ENCODE data around the gene RITA1. TPM values are rescaled to one million over a fixed set of nuclear protein-coding genes. Genes with fewer than 3 reads are reported as not detected.

The RITA1 gene
- total and polyA plus RNA-seq, 10 of the 15 experiments (the other 5 are each of a cell fraction or from before 2014, with no cell fraction given) = 2.3 to 39.9 (median 24.8) TPM

DNA sequence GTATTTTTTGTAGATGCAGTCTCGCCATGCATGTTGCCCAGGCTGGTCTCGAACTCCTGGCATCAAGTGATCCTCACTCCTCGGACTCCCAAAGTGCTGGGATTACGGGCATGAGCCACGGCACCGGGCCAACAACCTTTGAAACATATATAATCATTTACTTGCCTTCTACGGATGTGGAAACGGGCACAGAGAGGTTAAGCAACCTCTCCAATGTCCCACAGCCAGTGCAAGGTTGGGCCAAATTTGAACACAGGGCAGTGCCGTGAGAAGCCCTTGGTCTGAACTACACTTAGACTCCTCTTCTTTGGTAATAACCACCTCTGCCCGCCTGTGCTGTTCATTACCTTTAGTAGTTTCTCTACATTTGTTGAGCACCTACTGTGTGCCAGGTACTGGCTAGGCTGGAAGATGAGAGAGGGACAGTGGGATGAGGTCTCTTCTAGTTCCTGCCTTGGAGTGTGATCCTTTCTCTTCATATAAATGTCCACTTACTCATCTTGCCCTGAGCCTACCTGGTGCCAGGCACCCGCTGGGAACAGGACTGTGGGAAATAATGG lies 2.4 kb upstream of the RITA1 start:
- BruUV-seq (replicated peaks) = no TSS peak
- peaks cover 21 to 22% of the 10 kb centered on the region in 2 experiments for H3K36me3 ChIP-seq (ENCODE audit: control insufficient read depth in 2 of 2, insufficient read depth in 2 of 2, low read length in 1 of 2)
- ChIA-PET POLR2A (interaction anchor here (0.6 to 1.0 kb wide), 2 partner anchors 9 to 20 kb away, joined by 3 read pairs; no protein-coding TSS in a partner anchor), RAD21 (ENCODE audit: unreplicated experiment) (interaction anchor here (1.0 to 2.2 kb wide), 2 partner anchors 47 to 135 kb away, joined by 4 to 8 read pairs; no protein-coding TSS in a partner anchor), SMC1A (ENCODE audit: uncharacterized antibody, unreplicated experiment) (interaction anchor here (0.6 to 2.7 kb wide), 4 partner anchors 10 to 1422 kb away, joined by 3 to 9 read pairs (median 4); no protein-coding TSS in a partner anchor), CTCF (interaction anchor here (0.9 to 3.6 kb wide), 5 partner anchors 10 to 141 kb away, joined by 3 to 29 read pairs (median 5); no protein-coding TSS in a partner anchor)
- DNase-seq (ENCODE audit: low read depth, low spot score) (no peak), ATAC-seq (no peak), FAIRE-seq (no peak)
- H4K20me1 ChIP-seq (ENCODE audit: control insufficient read depth, insufficient read depth) = no peaks in the 10 kb centered on the region; the same call in 1 of the 2 replicates
- H2AFZ ChIP-seq (ENCODE audit: control insufficient read depth, low read depth, low read length) = no peak overlapping the region
- H3K9ac ChIP-seq (ENCODE audit: control insufficient read depth, insufficient read depth, low read length) = no peak overlapping the region
- H3K4me2 ChIP-seq (ENCODE audit: control insufficient read depth, insufficient read depth) = peak overlapping the region; percentile 93
- H3K4me1 ChIP-seq (ENCODE audit: control insufficient read depth, insufficient read depth, low read length) = peaks cover 9% of the 10 kb centered on the region
- H3K9me3 ChIP-seq (replicated peaks; ENCODE audit: control insufficient read depth, insufficient read depth, low read length) = no peaks in the 10 kb centered on the region
- WGBS (ENCODE audit: insufficient coverage, insufficient replicate concordance, low lambda C conversion rate, missing lambda C conversion rate) = 91% methylated on average over 11 of the region's 11 CpGs
- no peaks in the 10 kb centered on the region for H3K27me3 ChIP-seq (replicated peaks in 1 of 2; ENCODE audit: control insufficient read depth in 2 of 2, insufficient read depth in 2 of 2, low read length in 1 of 2)
- no peak overlapping the region for H3K27ac ChIP-seq (ENCODE audit: control insufficient read depth, insufficient read depth)
- in situ Hi-C loops (cut with MboI) = no loop called here
- peaks cover 50% of the 10 kb centered on the region for H3K79me2 ChIP-seq (ENCODE audit: control insufficient read depth, insufficient read depth, low read length)
- intact Hi-C loops (cut with micrococcal nuclease; ENCODE audit: unreplicated experiment) = no loop called here
- 0 out of 2 replicates have a peak, but pooled peaks have one; percentile 25 for TF ChIP-seq DPF2 (IDR thresholded peaks at IDR 0.05)
- TF ChIP-seq CEBPB (IDR thresholded peaks at IDR 0.05; ENCODE audit: borderline replicate concordance in 1 of 2, low read depth in 2 of 2, low read length in 2 of 2) = no peak
- H3K4me3 ChIP-seq = 0 out of 2 replicates have a peak overlapping the region, but pooled peaks have one; percentile 86

DNA sequence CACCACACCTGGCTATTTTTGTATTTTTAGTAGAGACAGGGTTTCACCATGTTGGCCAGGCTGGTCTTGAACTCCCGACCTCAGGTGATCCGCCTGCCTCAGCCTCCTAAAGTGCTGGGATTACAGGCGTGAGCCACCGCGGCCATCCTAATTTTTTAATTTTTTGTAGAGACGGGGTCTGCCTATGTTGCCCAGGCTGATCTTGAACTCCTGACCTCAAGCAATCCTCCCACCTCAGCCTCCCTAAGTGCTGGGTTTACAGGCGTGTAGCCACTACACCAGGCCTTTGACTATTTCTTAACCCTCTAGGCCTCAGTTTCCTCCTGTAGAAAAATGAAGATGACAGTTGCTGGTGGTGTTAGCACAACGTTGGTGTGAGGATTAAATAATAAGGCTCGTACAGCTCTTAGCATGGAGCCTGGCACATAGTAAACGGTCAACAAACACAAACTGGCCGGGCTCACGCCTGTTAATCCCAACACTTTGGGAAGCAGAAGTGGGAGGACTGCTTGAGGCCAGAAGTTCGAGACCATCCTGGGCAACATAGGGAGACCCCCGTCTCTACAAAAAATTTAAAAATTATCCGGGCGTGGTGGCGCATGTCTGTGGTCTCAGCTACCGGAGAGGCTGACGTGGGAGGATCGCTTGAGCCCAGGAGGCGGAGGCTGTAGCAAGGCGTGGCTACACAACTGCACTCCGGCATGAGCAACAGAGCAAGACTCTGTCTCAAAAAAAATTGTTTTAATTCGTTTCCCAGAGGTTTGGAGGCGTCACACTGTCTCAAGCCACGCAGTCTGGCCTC lies 1.2 kb upstream of the RITA1 start:
- ChIA-PET POLR2A (interaction anchor here (1.3 to 1.8 kb wide), 2 partner anchors 33 to 37 kb away, joined by 4 to 8 read pairs; partner anchors contain the start of gene TPCN1), CTCF (interaction anchor here (0.7 to 3.9 kb wide), 10 partner anchors 11 to 196 kb away, joined by 3 to 29 read pairs (median 4); no protein-coding TSS in a partner anchor), RAD21 (ENCODE audit: unreplicated experiment) (interaction anchor here (1.2 to 2.2 kb wide), 5 partner anchors 25 to 262 kb away, joined by 3 to 8 read pairs (median 3); no protein-coding TSS in a partner anchor), SMC1A (ENCODE audit: uncharacterized antibody, unreplicated experiment) (interaction anchor here (0.8 to 4.4 kb wide), 5 partner anchors 11 to 83 kb away, joined by 3 to 24 read pairs (median 5); no protein-coding TSS in a partner anchor)
- ATAC-seq (peak; percentile 66), DNase-seq (ENCODE audit: low read depth, low spot score) (no peak), FAIRE-seq (no peak)
- H3K4me1 ChIP-seq (ENCODE audit: control insufficient read depth, insufficient read depth, low read length) = peaks cover 9% of the 10 kb centered on the region
- in situ Hi-C loops (cut with MboI) (no loop called here), intact Hi-C loops (cut with micrococcal nuclease; ENCODE audit: unreplicated experiment) (no loop called here)
- H3K27ac ChIP-seq (ENCODE audit: control insufficient read depth, insufficient read depth) = peak overlapping the region; percentile 94
- H3K27me3 ChIP-seq (replicated peaks in 1 of 2; ENCODE audit: control insufficient read depth in 2 of 2, insufficient read depth in 2 of 2, low read length in 1 of 2) = no peaks in the 10 kb centered on the region
- peak overlapping the region; percentile 93 for H3K4me2 ChIP-seq (ENCODE audit: control insufficient read depth, insufficient read depth)
- H3K36me3 ChIP-seq (ENCODE audit: control insufficient read depth in 2 of 2, insufficient read depth in 2 of 2, low read length in 1 of 2) = peaks cover 13 to 19% of the 10 kb centered on the region in 2 experiments
- no peaks in the 10 kb centered on the region for H3K9me3 ChIP-seq (replicated peaks; ENCODE audit: control insufficient read depth, insufficient read depth, low read length)
- peaks cover 50% of the 10 kb centered on the region for H3K79me2 ChIP-seq (ENCODE audit: control insufficient read depth, insufficient read depth, low read length)
- BruUV-seq (replicated peaks) = no TSS peak
- peak overlapping the region; percentile 97 for H3K9ac ChIP-seq (ENCODE audit: control insufficient read depth, insufficient read depth, low read length)
- H2AFZ ChIP-seq (ENCODE audit: control insufficient read depth, low read depth, low read length) = peak overlapping the region; percentile 71
- H4K20me1 ChIP-seq (ENCODE audit: control insufficient read depth, insufficient read depth) = no peaks in the 10 kb centered on the region; the same call in 1 of the 2 replicates
- WGBS (ENCODE audit: insufficient coverage, insufficient replicate concordance, low lambda C conversion rate, missing lambda C conversion rate) = 17% methylated on average over 25 of the region's 26 CpGs
- peak overlapping the region; percentile 86 for H3K4me3 ChIP-seq
- TF ChIP-seq POU2F2 (IDR thresholded peaks at IDR 0.05; ENCODE audit: borderline replicate concordance, low read depth, low read length) (no peak), JUND (IDR thresholded peaks at IDR 0.05; ENCODE audit: low read depth, low read length) (no peak), KLF5 (IDR thresholded peaks at IDR 0.05; ENCODE audit: partially characterized antibody) (no peak), SMC3 (IDR thresholded peaks at IDR 0.05; ENCODE audit: borderline replicate concordance, low read length) (no peak), STAT1 (conservative IDR thresholded peaks at IDR 0.05) (no peak), RUNX3 (IDR thresholded peaks at IDR 0.05; ENCODE audit: low read length) (peak; percentile 41; the same call in 1 of the 2 replicates), SMAD1 (IDR thresholded peaks at IDR 0.05; ENCODE audit: low read depth, partially characterized antibody) (no peak), CREB1 (IDR thresholded peaks at IDR 0.05; ENCODE audit: low read depth) (0 out of 2 replicates have a peak, but pooled peaks have one; percentile 23)
- TF ChIP-seq, protein P1, sequence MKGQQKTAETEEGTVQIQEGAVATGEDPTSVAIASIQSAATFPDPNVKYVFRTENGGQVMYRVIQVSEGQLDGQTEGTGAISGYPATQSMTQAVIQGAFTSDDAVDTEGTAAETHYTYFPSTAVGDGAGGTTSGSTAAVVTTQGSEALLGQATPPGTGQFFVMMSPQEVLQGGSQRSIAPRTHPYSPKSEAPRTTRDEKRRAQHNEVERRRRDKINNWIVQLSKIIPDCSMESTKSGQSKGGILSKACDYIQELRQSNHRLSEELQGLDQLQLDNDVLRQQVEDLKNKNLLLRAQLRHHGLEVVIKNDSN (IDR thresholded peaks at IDR 0.05; ENCODE audit: borderline replicate concordance, extremely low read length, insufficient read depth, low read depth, low read length) = no peak
